Non-pigmented ciliary epithelial cell (primary cell): ENCODE measurements around the gene CCDC201.

Experiments used
- DNase-seq: peaks from one replicate; pipeline ENCODE4 v3.0.0-alpha.2; 2010; ENCODE audit warnings: low read depth

CCDC201 gene

GRCh38 chr7:45893374-45893995 lies 20.6 kb upstream of the CCDC201 start:
- DNase-seq, result no peak

GRCh38 chr7:45892407-45893035 lies 19.6 kb upstream of the CCDC201 start:
- DNase-seq, result no peak

DNA sequence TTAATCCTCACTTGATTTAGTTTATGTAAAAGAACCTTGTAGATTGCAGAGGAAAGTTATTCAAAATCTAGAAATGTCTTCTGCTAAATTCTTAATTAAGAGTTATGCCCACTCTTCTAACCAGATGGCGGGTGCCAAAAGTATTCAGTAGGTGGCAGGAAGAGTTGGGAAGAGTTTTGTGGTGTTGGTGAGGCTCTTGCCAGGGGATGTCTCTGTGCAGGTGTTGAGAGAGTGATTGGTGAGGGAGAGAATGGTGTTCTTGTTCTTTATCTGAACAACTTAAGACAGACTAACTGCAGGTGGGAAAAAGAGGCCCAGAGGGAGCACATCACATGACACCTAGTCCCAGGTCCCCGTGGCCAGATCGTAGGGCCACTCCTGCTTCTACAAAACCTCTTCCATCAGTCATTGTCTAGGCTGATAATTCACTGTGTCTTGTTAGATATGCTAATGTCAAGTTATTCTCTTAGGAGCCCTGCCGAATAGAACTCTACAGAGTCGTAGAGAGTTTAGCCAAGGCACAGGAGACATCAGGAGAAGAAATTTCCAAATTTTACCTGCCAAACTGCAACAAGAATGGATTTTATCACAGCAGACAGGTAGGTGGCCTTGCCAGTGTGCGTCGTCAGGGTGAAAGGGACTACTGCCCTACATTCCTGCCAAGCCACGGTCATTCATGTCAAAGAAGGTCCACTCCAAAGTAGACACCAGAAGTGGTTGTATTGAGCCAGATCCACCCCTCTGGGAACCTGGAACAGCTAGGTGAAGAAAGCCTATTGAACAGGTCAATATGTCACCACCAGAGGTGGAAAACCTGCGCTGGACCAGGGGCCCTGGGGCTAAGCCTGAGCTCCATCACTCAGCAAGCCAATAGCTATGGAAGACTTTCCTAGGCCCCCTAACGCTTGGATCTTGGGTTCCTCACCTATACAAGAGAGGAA lies 18.9 kb upstream of the CCDC201 start:
- no peak for DNase-seq

- DNase-seq, result no peak
Measured at GRCh38 chr7:45890902-45891461, 18.1 kb upstream of the CCDC201 start.

- DNase-seq, result no peak
Measured at GRCh38 chr7:45890125-45890901, 17.4 kb upstream of the CCDC201 start.

DNA sequence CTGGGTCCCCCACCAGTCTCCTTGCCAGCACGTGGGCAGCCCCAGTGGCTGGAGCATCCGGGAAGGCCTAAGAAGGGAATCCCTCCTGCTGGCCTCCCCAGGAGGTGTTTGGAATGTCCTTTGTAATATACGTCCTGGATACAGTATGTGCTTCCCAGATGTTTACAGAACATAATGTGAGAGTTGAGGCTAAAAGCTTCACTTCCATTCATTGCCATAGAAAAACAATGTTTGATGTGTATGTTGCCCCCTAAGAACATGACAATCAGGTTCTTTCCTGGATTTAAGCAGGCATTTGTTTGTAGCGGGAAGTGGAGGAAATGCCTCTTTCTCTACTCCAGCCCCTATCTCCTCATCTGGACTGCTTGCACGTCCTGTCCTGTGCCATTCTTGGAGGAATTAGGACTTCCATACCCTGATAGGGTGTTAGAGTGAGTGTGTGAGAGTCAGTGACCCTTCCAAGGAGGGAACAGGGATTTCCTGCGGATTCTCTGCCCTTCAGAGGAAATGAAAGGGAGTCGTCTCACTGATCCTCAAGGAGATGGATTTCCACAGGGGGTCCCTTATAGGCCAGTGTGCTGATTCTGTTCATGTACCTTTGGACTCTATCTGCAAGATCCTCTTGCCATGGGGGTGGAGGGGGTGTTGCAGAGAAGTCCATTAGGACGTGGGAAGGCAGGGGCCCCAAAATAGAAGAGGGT lies 16.6 kb upstream of the CCDC201 start:
- DNase-seq, result no peak

- DNase-seq, result no peak
Measured at GRCh38 chr7:45888993-45889366, 16.1 kb upstream of the CCDC201 start.

GRCh38 chr7:45888185-45888992 lies 15.5 kb upstream of the CCDC201 start, which contains the start of gene IGFBP1:
Gene IGFBP1 (plus strand): TSS chr7:45888488. CDS start chr7:45888653, 165 bp downstream.
- no peak for DNase-seq

DNA sequence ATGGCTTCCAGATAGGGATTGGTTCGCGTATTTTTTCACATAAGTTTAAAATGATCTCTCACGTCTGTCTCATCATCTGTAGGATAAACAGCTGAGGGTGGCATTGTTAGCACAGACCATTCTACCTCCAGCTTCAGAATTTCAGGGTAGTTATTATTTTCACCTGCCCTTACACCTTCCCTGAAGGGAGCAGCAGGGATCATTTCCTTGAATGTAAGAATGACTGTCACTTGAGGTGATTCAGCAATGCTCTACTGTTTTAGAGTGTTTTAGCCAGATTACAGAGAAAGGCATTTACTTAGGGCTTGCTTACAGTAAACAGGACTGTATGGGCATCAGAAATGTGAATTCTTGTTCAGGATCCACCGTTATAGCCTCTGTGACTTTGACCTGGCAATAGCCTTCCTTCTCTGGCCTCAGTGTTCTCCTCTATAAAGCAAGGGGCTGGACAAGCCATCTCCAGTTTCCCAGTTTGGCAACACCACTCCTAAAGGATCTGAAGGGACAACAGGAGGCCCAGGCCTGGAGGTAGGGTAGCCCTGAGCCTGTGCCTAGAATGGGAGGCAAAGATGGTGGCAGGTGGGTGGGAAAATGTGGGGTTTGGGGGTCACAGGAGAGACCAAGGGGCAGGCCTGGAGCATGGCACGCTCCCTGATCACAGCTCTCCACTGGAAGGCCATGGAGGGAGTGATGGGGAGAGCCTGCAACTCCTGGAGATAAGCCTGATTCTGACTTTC lies 14.2 kb upstream of the CCDC201 start:
- DNase-seq, result no peak

- no peak for DNase-seq
Measured at GRCh38 chr7:45885264-45885882, 12.5 kb upstream of the CCDC201 start.

GRCh38 chr7:45884136-45884535 lies 11.3 kb upstream of the CCDC201 start:
- no peak for DNase-seq

DNA sequence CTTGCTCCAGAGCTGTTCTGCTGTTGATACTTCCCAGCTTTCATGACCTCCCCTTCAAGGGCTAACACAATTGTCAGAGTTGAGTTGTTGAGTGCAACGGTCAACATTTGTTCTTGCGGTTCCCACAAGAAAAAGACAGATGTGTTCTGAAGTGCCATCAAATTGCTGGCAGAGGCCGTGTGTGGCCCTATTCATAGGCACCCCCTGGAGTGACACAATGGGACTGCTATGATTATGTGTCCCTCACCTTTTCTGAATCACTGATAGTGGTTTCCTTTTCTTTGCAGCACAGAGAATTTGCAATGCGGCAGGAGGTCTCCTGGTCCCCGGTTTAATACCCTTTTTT lies 9.6 kb upstream of the CCDC201 start:
- DNase-seq, result no peak

- DNase-seq, result peak; percentile 32
Measured at GRCh38 chr7:45881759-45882464, 9.0 kb upstream of the CCDC201 start.

DNA sequence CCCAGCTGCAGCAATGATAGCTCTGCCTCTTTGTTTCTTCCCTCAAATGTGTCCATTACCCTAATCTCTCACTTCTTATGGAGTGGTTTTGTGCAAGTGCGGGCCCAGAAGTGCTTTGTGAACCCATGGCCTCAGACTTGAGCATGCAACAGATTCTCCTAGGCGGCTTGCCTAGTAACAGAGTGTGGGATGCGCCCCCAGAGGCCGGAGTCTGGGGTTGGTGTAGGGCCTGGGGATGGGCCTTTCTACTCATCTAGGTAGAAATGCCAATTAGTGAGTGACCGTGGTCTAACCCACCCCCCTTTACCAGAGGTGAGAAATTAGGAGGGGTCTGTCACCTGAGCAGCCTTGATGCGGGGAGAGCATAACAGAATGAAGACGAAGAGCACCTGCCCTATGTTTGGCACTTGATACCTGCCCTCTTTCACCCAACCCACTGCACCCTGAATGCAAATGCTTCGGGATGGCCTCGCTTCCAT lies 8.4 kb upstream of the CCDC201 start:
- no peak for DNase-seq

DNA sequence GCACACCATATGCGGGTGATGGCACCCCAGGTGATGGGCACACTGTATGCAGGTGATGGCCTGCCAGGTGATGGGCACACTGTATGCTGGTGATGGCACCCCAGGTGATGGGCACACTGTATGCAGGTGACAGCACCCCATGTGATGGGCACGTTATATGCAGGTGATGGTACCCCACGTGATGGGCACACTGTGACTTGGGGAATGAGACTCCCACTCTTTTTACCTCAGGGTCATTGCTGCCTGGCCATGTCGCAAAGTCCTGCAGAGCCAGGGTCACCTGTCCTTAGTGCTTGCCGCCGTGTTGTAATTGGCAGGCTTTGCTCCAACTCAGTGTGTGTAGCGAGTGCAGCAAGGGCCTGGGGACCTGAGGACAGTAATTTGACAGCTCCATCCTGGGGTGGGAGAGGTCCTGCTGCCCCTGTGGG lies 7.6 kb upstream of the CCDC201 start:
- DNase-seq, result no peak

DNA sequence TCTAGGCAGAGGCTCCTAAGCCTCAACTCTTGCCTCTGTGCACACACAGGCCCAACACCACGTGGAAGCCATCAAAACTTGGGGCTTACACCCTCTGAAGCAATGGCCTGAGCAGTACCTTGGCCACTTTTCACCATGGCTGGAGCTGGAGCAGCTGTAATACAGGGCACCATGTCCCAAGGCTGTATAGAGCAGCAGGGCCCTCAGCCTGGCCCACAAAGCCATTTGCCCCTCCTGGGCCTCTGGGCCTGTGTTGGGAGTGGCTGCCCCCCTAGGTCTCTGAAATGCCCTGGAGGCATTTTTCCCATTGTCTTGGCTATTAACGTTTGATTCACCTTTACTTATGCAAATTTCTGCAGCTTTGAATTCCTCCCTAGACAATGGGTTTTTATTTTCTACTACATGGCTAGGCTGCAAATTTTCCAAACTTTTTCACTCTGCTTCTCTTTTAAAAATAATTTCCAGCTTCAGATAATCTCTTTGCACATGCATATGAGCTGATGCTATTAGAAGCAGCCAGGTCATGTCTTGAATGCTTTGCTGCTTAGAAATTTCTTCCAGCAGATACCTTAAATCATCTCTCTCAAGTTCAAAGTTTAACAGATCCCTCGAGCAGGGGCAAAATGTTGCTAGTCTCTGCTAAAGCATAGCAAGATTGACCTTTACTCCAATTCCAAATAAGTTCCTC lies 5.7 kb upstream of the CCDC201 start:
- no peak for DNase-seq

- no peak for DNase-seq
Measured at GRCh38 chr7:45876519-45876918, 3.6 kb upstream of the CCDC201 start.
